GM21786 (cell line): ENCODE results near the gene DUOX2.
"Not testable (repeated sequence)": the region's sequence is repeated elsewhere in the genome, so short reads cannot be mapped to it uniquely, and the experiment has no call there.

Experiments
- ATAC-seq: cut with Tn5 transposase; IDR thresholded peaks from one replicate; pipeline ENCODE4 v1.9.1; 2021; ENCODE audit not compliant: unreplicated experiment

DUOX2 gene

GRCh38 chr15:45077391-45077790, 36.6 kb downstream of the DUOX2 start:
- ATAC-seq = not testable (repeated sequence)

- ATAC-seq = not testable (repeated sequence)
These were observed 38.3 kb downstream of the DUOX2 start for GRCh38 chr15:45075440-45076320.

- not testable (repeated sequence) for ATAC-seq
These were observed 40.4 kb downstream of the DUOX2 start for GRCh38 chr15:45073602-45074001.

DNA sequence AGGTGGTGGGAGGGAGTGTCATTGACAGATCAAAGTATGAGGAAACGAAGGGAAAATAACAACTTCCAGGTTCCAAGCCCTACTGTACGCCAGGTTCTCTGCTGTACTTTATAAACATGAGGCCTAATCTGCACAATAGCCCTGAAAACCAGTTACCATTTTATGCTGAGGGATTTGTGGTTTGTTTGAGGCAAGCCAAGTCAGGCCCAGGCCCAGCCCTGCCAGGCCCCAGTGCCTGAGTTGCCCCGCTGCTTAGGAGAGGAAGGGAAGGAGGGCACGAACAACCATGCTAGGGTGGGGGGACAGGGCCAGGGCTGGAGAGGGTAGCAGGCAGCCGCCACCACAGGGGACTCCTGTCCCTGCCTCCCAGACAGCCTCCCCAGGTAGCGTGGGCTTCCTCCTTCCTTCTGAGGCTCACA, 44.0 kb downstream of the DUOX2 start:
- ATAC-seq = not testable (repeated sequence)

DNA sequence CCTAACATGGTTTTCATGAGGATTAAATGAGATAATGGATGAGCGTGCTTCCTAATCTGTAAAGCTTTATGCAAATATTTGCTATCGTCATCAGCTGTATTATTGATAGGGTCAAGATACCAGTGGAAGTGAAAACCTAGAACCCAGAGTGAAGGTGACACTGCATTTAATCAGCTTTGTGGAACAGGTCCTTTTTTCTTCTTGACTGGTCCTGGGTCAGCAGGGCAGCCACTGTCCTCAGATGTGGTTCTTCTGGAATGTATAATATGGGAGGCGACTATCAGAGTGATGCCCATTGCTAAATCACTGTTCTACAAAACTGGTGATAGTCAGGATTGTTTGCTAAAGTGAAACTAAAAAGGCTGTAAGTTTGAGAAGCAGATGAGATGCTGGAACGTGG, 49.6 kb downstream of the DUOX2 start:
- no peak for ATAC-seq

- not testable (repeated sequence) for ATAC-seq
These were observed 51.7 kb downstream of the DUOX2 start for GRCh38 chr15:45062301-45062700.

DNA sequence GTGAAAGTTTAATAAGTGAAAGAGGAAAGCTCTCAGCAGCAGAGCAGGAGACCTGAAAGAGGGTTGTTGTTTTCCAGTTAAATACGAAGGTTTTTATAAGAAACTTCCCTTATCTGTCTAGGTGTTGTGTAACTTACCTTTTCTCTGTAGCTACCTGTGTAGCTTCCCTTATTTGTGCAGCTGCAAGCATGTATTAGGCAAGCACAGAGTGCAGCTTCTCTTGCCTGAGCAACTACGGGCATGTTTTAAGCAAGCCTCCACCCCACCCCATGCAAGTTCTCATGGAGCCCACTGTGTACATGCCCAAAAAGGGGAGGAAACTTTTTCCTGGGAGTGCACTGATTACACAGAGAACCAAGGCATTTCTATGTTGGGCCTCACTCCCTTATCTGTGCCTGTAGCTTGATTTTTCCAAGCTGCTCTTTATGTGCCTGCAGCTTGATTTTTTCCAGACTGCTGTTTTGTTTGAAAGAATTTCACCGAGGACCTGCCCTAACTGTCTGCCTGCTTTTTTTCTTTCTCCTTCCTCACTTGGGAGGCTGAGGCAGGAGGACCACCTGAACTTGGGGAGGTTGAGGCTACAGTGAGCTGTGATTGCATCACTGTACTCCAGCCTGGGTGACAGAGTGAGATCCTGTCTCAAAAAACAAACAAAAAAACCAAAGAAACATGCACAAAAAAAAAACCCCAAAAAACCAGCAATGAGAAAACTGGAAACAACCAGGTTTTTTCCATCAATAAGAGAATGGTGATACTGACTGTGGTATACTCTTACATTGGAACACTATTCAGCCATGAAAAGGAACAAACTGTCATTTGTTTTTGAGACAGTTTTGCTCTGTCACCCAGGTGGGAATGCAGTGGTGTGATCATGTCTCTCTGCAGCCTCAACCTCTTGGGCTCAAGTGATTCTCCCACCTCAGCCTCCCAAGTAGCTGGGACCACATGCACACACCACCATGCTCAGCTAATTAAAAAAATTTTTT, 55.0 kb downstream of the DUOX2 start:
- ATAC-seq = not testable (repeated sequence)

DNA sequence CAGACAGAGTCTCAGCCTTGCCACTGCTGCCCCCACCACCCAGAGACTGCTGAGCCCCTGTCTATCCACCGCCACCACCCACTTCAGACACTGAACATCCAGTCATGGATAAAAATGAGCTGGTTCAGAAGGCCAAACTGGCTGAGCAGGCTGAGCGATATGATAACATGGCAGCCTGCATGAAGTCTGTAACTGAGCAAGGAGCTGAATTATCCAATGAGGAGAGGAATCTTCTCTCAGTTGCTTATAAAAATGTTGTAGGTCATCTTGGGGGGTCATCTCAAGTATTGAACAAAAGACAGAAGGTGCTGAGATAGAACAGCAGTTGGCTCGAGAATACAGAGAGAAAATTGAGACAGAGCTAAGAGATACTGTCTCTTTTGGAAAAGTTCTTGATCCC, 61.3 kb downstream of the DUOX2 start:
- ATAC-seq = not testable (repeated sequence)

GRCh38 chr15:45050587-45050986, 63.4 kb downstream of the DUOX2 start:
- ATAC-seq = no peak

GRCh38 chr15:45048794-45049631, 65.0 kb downstream of the DUOX2 start:
- ATAC-seq = no peak

- not testable (repeated sequence) for ATAC-seq
These were observed 65.6 kb downstream of the DUOX2 start for GRCh38 chr15:45048449-45048793.

DNA sequence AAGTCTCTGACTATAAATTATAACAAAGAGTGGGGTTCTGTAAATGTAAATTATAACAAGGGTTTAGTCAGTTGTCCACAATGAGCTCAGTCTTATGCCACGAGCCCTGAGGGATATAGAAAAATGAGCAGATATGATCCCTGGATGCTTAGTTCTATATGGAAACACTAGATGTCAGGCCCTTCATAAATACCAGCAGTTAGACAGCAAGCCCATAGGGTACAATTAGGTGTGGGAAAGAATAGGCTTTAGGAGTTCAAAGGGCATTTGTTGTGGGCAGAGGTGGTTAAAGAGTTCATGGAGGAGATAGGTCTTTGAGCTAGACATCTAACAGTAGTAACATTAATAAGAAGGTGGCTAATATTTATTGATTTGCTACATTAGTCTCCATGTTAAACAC, 69.7 kb downstream of the DUOX2 start:
- not testable (repeated sequence) for ATAC-seq

- not testable (repeated sequence) for ATAC-seq
These were observed 71.1 kb downstream of the DUOX2 start for GRCh38 chr15:45042859-45043258.
